ENCODE data around the gene ADCY9. TPM values are rescaled to one million over a fixed set of nuclear protein-coding genes. Genes with fewer than 3 reads are reported as not detected.
"Not testable (repeated sequence)": the region's sequence is repeated elsewhere in the genome, so short reads cannot be mapped to it uniquely, and the experiment has no call there.

Gene ADCY9
- 48.2 TPM for total RNA-seq
- long read RNA-seq, full-length matches to known transcripts: 2 of 19 reads
- long read RNA-seq, partial matches to known transcripts: 9 of 19 reads
- long read RNA-seq, other reads (novel, unspliced or antisense): 8 of 19 reads

DNA sequence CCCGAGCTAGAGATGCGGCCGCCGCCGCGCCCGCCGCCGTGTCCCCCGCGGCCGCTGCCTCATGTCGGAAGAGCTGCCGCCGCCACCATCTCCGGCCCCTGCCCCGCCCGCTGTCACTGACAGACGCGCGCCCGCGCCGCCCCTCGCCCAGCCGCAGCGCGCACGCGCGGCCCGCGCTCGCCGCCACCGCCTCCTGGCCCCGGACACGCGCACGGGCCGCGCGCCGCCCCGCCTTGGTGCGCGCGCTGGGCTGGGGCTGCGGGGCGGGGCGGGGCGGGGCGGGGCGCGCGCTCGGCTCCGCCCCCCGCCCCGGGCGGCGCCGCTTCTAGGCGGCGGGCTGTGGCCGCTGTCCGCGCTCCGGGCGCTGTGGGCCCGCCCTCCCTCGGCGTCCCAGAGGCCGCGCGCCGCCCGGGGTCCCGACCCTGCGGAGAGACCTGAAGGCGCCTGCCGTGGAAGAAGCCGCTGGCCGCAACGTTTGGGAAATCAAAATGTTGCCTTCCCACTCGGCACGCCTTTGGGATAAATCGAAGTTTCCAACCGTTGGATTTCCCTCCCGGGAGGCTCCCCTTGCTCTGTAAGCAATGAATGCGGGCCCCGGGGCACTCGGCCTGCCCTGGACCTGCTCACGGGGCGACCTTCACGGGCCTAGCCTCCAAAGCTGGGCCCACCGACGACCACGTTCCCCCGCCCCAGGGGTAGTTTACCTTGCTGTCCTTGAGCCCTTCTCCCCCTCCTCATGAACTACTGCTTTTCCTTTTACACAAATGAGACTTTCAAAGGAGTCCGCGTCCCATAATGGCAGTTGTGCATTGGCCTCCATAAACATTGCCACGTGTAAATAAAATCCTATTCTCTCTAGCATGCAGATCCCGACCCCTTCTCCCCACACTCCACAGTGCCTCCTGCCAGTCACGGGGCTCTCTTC is at the start of gene ADCY9:
TSS of gene ADCY9 (minus strand) at position 118 of the 925 bp plus-strand sequence. CDS start 1,000 bp downstream, outside the sequence.
- intact Hi-C loops (cut with DNase I): loop anchor here (5.0 to 10.0 kb wide), 4 partner anchors 64 to 208 kb away; no protein-coding TSS in a partner anchor
- ATAC-seq: peak; percentile 85
- DNase-seq (ENCODE audit: missing footprints): peak; percentile 92

DNA sequence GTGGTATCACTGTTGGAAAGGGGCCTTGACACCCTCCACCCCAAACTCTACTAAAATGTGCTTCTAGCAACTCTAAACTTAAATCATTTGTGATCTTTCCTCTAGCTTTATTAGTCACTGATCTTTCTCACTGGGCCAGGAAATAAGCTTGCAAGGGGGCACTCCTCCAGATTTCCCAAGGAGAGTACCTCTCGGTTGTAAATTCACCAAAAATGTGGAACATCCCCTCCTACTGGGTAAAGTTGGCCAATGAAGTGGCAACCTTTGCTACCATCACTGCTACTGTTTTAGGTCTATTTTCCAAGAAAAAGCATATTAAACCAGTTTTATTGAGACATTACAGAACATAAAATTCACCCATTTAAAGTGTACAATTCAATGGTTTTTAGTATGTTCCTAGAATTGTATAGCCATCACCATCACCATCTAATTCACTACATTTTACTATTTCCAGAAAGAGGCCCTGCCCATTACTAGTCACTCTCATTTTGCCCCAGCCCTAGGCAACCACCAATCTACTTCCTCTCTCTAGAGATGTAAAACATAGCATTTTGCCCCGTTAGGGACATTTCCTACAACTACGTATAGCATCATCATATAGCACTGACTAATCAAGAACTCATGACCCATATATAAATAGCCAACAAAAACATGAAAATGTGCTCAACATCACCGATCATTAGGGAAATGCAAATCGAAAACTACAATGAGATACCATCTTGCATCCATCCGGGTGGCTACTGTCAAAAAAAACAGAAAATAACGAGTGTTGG is 44.6 kb upstream of the ADCY9 start:
- DNase-seq (ENCODE audit: missing footprints) (no peak), ATAC-seq (no peak)
- intact Hi-C loops (cut with DNase I): no loop called here

DNA sequence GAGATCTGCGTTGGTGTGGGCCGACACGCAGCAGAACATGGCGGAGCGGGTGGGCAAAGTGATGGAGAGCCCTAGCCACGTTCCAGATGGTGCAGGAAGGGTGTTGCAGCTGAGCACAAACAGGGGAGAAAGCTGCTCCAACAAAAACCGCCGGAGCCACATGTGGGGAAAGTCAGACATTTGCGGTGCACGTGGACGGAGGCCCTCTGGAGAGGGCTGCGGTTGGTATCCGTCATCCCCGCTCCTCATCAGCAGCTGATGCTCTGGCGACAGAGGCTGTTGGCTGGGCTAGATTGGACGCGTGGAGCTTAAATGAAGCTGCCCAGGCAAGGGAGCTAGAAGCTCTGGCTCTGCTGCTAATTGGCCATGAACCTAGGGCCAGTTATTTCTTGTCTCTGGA is 43.5 kb upstream of the ADCY9 start:
- intact Hi-C loops (cut with DNase I): no loop called here
- DNase-seq (ENCODE audit: missing footprints) (no peak), ATAC-seq (no peak)

DNA sequence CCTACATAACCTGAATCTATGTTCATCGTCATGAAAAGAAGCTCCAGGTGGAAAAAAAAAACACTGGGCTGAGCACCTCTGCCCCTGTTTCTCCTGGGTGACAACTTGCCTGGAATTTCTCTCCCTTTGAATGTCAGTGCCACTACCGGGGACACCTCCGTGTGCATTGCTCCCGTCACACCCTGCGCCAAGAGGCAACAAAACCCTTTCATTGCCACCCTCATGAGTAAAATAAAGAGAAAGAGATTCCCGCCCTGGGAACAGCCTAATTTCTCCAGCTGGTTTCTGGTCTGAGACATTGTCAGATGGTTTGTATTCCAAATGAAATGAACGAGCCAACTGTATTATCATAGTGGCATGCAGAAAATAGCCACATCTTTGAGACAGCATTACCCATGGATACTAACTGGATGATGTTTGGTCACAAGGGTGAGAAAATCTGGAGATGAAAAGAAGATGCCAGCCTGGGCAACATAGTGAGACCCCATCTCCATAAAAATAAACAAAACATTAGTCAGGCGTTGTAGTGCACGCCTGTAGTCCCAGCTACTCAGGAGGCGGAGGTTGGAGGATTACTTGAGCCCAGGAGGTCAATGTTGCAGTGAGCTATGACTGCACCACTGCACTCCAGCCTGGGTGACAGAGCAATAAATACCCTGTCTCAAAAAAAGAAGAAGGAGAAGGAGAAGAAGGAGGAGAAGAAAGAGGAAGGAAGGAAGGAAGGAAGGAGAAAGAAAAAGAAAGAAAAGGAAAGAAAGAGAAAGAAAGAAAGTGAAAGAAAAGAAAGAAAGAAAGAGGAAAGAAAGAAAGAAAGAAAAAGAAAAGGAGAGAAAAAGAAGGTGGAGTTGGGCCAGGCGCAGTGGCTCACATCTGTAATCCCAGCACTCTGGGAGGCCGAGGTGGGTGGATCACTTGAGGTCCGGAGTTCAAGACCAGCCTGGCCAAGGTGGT is 42.2 kb upstream of the ADCY9 start:
- ATAC-seq (no peak), DNase-seq (ENCODE audit: missing footprints) (no peak)
- intact Hi-C loops (cut with DNase I): no loop called here

DNA sequence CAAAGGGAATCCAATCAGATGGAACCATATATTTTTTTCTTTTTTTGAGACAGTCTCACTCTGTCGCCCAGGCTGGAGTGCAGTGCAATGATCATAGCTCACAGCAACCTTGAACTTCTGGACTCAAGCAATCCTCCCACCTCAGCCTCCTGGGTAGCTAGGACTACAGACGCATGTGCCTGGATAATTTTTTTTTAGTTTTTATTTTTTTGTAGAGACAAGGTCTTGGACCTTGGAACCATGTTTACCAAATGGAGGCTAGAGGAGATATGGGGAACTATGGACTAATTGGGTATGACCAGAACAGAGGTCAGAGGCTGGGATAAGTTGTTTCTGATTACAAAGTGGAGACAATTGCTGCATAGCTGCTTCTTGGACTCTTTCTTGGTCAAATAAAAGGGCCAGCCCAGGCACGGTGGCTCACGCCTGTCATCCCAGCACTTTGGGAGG is 41.2 kb upstream of the ADCY9 start:
- no peak for DNase-seq (ENCODE audit: missing footprints)
- intact Hi-C loops (cut with DNase I): no loop called here
- no peak for ATAC-seq

DNA sequence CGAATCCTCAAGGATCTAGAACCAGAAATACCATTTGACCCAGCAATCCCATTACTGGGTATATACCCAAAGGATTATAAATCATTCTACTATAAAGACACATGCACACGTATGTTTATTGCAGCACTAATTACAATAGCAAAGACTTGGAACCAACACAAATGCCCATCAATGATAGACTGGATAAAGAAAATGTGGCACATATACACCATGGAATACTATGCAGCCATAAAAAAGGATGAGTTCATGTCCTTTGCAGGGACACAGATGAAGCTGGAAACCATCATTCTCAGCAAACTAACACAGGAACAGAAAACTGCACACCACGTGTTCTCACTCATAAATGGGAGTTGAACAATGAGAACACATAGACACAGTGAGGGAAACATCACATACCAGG is 40.3 kb upstream of the ADCY9 start:
- DNase-seq (ENCODE audit: missing footprints); ATAC-seq; intact Hi-C loops (cut with DNase I): not testable (repeated sequence)

DNA sequence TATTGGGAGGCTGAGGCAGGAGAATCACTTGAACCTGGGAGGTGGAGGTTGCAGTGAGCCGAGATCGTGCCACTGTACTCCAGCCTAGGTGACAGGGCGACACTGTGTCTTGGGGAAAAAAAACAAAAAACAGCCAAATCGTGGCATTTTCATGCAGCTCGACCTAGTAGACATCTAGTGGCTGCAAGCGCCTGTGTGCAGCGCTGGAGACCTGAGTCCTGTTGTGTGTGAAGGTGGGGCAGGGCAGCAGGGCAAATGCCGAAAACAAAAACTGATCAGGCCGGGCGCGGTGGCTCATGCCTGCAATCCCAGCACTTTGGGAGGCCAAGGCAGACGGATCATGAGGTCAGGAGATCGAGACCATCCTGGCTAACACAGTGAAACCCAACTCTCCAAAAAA is 37.1 kb upstream of the ADCY9 start:
- not testable (repeated sequence) for ATAC-seq; DNase-seq (ENCODE audit: missing footprints)

DNA sequence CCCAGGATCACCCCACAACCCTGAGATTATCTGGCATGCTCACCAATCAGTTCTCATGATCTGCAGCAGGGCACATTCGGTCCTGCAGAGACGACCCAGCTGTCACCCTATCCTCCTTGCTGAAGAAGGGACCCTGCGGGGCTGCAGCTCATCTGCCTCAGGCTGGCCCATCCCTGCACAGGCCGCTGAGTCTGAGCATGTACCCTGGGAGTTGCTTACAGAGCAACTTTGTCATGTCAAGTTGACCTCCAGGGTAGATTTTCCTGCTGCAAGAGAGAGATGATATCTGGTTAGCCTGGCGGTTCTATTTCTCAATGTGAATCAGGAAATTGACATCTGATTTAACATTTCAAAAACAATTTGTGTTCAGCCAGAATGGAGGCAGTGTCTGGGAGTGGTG is 36.0 kb upstream of the ADCY9 start:
- DNase-seq (ENCODE audit: missing footprints): no peak
- ATAC-seq: no peak
- intact Hi-C loops (cut with DNase I): no loop called here

More for the DNA sequence above, 37.1 kb upstream of the ADCY9 start:
- intact Hi-C loops (cut with DNase I): not testable (repeated sequence)

DNA sequence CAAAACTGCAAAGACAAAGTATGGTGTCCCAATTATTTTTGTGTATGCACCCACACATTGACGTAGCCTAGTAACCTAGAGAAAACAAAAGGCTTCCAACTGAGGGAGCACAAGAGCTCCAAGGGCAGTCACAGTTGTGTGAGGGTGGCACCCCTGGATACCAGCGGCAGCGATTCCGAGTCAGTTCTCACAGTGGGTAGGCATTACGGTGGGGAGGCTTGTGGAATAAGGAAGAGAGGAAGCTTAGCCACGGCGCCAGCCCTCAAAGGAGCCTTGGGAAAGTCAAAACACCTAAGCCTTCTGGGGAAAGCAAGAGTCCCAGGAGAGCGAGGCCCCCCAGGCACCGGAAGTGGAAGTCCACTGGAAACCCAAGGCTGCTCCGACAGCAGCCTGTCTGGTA is 31.0 kb upstream of the ADCY9 start:
- no peak for DNase-seq (ENCODE audit: missing footprints)
- intact Hi-C loops (cut with DNase I): no loop called here
- no peak for ATAC-seq

DNA sequence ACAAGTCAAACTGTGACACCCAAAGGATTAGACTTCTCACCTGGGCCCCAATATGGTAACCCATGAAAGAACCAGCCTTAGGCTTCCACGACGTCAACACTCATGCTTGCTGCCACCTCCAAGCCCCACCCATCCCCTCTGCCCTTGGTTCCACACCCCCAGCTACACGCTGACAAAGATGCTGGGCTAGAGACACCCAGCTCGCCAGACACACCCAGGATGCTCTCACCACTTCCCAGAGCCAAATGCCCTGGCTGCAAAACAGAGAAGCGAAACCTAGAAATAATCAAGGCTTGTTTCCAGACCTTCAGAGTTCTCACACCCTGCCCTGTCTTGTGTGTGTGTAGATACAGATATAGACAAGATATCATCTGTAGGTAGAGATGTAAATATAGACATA is 26.0 kb upstream of the ADCY9 start:
- ATAC-seq (peak; percentile 28), DNase-seq (ENCODE audit: missing footprints) (no peak)
- intact Hi-C loops (cut with DNase I): no loop called here

DNA sequence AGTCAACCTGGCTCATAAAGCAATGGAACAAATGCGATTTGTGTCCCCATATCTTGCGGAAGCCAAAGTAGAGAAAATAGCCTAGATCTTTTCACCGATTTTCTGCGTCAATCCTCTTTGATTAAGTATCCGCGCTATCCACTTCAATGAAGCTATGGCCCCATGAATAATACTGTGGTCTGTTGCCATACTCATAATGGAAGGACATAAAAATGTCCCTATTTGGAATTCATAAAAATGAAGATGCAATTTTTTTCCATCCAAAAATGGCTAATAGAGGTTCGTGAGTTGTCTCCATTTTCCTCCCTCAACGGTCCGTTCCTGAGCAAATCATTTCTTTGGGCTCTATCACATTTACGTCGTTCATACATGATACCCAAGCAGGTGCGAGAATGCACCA is 25.4 kb upstream of the ADCY9 start:
- intact Hi-C loops (cut with DNase I): no loop called here
- DNase-seq (ENCODE audit: missing footprints) (no peak), ATAC-seq (no peak)

DNA sequence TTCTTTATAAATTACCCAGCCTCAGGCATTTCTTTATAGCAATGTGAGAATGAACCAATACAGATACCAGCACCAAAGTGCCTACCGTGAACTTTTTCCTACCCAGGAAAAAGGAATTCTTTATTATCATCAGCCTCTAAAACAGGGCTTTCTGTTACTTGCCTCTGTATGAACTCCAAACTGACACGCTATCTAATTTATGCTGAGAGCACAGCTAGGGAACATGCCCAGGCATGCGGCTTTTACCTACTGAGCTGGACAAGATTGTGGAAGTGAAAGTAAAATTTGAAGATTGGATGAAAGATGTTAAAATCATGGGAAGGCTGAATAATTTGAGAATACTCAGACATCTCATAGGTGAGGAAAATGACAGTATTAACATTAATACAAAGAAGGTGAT is 24.4 kb upstream of the ADCY9 start:
- intact Hi-C loops (cut with DNase I): no loop called here
- ATAC-seq (no peak), DNase-seq (ENCODE audit: missing footprints) (no peak)

DNA sequence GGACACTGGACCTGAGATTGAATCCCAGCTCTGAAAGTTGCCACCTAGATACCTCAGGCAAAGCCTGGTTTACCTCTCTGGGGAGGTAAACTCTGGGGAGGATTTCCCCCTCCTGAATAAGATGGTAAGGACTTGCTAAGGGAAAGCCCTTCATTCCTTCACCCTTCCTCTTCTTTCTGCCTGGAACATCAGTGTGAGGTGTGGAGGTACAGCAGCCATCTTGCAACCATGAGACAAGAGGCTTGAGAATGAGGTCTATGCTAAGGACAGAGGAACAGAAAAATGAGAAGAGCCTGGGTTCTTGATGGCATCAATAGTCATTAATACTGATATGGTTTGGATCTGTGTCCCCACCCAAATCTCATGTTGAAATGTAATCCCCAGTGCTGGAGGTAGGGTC is 23.7 kb upstream of the ADCY9 start:
- DNase-seq (ENCODE audit: missing footprints): no peak
- intact Hi-C loops (cut with DNase I): no loop called here
- no peak for ATAC-seq

DNA sequence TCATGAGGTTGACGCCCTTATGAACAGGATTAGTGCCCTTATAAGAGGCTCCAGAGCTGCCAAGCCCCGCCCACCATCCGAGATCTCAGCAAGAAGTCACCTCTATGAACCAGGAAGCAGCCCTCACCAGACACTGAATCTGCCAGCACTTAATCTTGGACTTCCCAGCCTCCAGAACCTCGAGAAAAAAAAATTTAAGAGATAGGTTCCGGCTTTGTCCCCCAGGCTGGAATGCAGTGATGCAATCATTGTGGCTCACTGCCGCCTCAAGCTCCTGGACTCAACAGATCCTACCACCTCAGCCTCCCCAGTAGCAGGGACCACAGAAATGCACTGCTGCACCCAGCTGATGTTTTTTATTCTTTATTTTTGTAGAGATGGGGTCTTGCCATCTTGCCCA is 22.5 kb upstream of the ADCY9 start:
- DNase-seq (ENCODE audit: missing footprints) (no peak), ATAC-seq (no peak)
- intact Hi-C loops (cut with DNase I): no loop called here

DNA sequence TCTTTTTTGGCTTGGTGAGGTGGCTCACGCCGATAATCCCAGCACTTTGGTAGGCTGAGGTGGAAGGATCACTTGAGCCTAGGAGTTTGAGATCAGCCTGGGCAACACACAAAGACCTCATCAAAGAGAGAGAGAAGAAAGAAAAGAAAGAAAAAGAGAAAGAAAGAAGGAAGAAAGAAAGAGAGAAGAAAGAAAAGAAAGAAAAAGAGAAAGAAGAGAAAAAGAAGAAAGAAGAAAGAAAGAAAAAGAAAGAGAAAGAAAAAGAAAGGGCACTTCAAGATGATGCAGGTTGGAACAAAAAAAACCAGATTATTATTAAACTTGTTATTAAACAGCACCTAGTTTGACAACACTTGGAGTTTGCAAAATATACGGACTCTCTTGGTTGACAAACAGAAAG is 21.2 kb upstream of the ADCY9 start:
- ATAC-seq: no peak
- DNase-seq (ENCODE audit: missing footprints): no peak
- intact Hi-C loops (cut with DNase I): no loop called here

DNA sequence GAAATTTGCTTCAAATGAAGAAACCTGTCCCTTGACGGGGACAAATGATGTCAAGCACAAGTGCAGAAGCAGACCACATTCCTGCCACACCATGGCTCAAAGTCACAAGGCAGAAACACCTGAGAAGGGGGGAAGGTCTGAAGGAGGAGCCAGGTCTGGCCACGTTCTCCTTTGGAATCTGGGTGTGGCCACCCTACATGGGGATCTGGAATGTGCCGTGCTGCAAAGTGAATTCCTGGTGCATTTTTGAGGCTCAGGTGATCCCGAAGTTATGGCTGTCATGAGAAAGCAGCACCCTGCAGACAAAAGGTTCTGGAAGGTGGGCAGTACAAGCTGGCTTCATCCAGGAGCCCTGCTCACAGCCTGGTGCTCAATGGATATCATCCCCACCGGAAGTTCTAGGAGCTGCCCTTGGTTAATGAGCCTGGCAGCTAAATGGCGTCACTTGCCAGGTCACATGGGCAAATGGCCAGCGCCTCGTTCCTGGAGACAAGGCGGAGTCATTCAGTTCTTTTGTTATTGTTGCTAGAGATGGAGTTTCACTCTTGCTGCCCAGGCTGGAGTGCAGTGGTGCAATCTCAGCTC is 20.1 kb upstream of the ADCY9 start:
- no peak for DNase-seq (ENCODE audit: missing footprints)
- intact Hi-C loops (cut with DNase I): no loop called here
- no peak for ATAC-seq

DNA sequence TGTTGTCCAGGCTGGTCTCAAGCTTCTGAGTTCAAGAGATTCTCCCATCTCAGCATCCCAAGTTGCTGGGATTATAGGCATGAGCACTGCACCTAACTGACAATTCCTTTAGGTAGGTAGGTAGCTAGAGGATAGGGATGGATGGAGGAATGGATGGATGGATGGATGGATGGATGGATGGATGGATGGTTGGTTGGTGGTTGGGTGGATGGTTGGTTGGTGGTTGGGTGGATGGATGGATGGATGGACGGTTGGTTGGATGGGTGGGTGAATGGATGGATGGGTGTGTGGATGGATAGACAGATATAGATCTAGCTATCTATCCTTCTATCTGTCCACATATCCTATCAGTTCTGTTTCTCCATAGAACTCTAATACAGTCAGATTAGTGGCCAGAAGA is 19.3 kb upstream of the ADCY9 start:
- intact Hi-C loops (cut with DNase I): no loop called here
- no peak for ATAC-seq

DNA sequence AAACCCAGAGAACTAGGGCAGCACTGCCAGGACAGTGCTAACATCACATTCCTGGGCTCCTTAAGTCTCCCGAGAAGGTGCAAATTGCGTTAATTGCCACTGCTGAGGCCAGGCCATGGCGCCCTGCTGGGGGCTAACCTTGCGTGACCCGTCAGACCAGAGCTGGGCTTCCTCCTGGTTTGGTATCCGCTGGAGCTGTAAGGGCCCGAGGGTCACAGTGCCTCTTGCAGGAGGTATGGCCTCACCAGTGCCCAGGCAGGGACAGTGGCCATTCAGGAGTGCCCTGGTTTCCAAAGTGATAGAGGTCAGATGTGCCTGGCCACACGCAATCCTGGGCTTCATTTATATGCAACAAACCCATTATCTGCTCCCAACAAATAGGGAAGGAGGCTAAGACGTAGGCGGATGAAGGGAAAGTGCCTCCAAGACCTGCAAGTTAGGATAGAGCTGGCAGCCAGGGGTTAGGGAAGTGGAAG is 17.7 kb upstream of the ADCY9 start:
- DNase-seq (ENCODE audit: missing footprints) (no peak), ATAC-seq (no peak)
- intact Hi-C loops (cut with DNase I): no loop called here

More for the DNA sequence above, 19.3 kb upstream of the ADCY9 start:
- DNase-seq (ENCODE audit: missing footprints): no peak

Measured in Right ventricle myocardium inferior (tissue), 1 donor.